ENCODE measurements around the gene SLC23A3. TPM values are rescaled to one million over a fixed set of nuclear protein-coding genes. Genes with fewer than 3 reads are reported as not detected.

Gene SLC23A3
- polyA plus RNA-seq, 1 donor (not counting 4 experiments of a cell fraction or from before 2014, with no cell fraction given), result 1.4 TPM

DNA sequence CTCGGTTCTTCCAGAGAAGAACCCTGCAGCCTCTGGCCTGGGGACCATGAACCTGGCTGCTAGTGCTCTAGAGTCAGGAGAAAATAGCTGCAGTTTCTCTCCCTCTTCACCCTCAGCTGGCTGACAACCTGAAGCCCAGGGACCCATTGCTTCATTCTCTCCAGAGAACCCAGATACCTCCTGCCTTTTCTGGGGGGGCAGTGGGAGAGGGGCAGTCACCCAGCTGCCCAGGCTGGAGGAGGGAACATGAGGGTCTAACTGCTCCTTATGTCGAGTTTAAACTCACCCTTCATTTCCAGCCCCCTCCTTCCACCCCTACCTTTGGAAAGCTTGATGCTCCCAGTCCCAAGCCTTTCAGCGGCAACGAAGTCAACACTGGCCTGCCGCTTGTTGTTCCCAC lies 29.1 kb upstream of the SLC23A3 start:
- no peak overlapping the region for H2AFZ ChIP-seq (ENCODE audit: control insufficient read depth, low read length)
- no peaks in the 10 kb centered on the region for H3K9me3 ChIP-seq (ENCODE audit: control insufficient read depth, low read depth, low read length)
- dilution Hi-C loops (cut with MboI; ENCODE audit: extremely low pct_ligation_motif_present, low sequenced_read_pairs), result no loop called here
- no peaks in the 10 kb centered on the region for H4K20me1 ChIP-seq (ENCODE audit: control insufficient read depth, extremely low read depth, insufficient read depth, low read length)
- H3K4me2 ChIP-seq (ENCODE audit: control insufficient read depth, extremely low read depth, insufficient read depth, low read depth, low read length), result no peak overlapping the region
- no peak for FAIRE-seq
- TF ChIP-seq, protein P1, sequence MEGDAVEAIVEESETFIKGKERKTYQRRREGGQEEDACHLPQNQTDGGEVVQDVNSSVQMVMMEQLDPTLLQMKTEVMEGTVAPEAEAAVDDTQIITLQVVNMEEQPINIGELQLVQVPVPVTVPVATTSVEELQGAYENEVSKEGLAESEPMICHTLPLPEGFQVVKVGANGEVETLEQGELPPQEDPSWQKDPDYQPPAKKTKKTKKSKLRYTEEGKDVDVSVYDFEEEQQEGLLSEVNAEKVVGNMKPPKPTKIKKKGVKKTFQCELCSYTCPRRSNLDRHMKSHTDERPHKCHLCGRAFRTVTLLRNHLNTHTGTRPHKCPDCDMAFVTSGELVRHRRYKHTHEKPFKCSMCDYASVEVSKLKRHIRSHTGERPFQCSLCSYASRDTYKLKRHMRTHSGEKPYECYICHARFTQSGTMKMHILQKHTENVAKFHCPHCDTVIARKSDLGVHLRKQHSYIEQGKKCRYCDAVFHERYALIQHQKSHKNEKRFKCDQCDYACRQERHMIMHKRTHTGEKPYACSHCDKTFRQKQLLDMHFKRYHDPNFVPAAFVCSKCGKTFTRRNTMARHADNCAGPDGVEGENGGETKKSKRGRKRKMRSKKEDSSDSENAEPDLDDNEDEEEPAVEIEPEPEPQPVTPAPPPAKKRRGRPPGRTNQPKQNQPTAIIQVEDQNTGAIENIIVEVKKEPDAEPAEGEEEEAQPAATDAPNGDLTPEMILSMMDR (optimal IDR thresholded peaks at IDR 0.05 in 1 of 3, IDR thresholded peaks at IDR 0.05 in 1 of 3, conservative IDR thresholded peaks at IDR 0.05 in 1 of 3; ENCODE audit: extremely low read depth in 1 of 3, insufficient read depth in 2 of 3, low read length in 3 of 3), result no peak
- TF ChIP-seq EZH2 (IDR thresholded peaks at IDR 0.05; ENCODE audit: low read length), result no peak
- no peaks in the 10 kb centered on the region for H3K79me2 ChIP-seq (ENCODE audit: control insufficient read depth, insufficient read depth, low read length)
- no peak overlapping the region for H3K27ac ChIP-seq (ENCODE audit: control insufficient read depth, insufficient read depth, low read length)
- no peaks in the 10 kb centered on the region for H3K27me3 ChIP-seq (ENCODE audit: control insufficient read depth, extremely low read depth, insufficient read depth, low read length)
- no peaks in the 10 kb centered on the region for H3K36me3 ChIP-seq (ENCODE audit: control insufficient read depth in 2 of 2, extremely low read depth in 1 of 2, insufficient read depth in 2 of 2, low read length in 2 of 2)
- no peaks in the 10 kb centered on the region for H3K4me1 ChIP-seq (ENCODE audit: control insufficient read depth, extremely low read depth, insufficient read depth, low read length)
- no peak overlapping the region for H3K4me3 ChIP-seq (ENCODE audit: control insufficient read depth in 2 of 3, extremely low read depth in 1 of 3, insufficient read depth in 2 of 3, low read depth in 1 of 3, low read length in 3 of 3)
- no peak for DNase-seq (ENCODE audit: low read depth, low spot score)
- H3K9me1 ChIP-seq (ENCODE audit: control insufficient read depth, extremely low read depth, insufficient read depth, low read length), result no peaks in the 10 kb centered on the region
- no peak overlapping the region for H3K9ac ChIP-seq (ENCODE audit: control insufficient read depth, extremely low read depth, insufficient read depth, low read length)

DNA sequence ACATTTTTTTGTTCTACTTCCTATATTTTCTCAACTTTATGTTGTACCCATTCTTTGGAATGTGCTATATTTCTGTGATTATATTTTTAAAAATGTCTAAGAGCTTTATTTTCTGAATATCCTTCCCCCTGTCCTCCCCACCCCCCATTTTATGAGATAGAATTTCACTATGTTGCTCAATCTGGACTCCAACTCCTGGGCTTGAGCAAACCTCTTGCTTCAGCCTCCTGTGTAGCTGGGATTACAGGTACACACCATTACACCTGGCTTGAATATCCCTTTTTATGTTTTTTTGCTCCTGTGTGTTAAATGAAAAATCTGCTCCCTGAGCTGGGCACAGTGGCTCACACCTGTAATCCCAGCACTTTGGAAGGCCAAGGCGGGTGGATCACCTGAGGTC lies 27.6 kb upstream of the SLC23A3 start:
- TF ChIP-seq, protein P1 (optimal IDR thresholded peaks at IDR 0.05 in 1 of 3, IDR thresholded peaks at IDR 0.05 in 1 of 3, conservative IDR thresholded peaks at IDR 0.05 in 1 of 3; ENCODE audit: extremely low read depth in 1 of 3, insufficient read depth in 2 of 3, low read length in 3 of 3), result no peak
- no peak for TF ChIP-seq EZH2 (IDR thresholded peaks at IDR 0.05; ENCODE audit: low read length)

More for the DNA sequence above, 27.6 kb upstream of the SLC23A3 start:
- Histone ChIP-seq H3K9me3 (ENCODE audit: control insufficient read depth, low read depth, low read length) (no peaks in the 10 kb centered on the region), H3K4me1 (ENCODE audit: control insufficient read depth, extremely low read depth, insufficient read depth, low read length) (no peaks in the 10 kb centered on the region), H3K79me2 (ENCODE audit: control insufficient read depth, insufficient read depth, low read length) (no peaks in the 10 kb centered on the region), H3K36me3 (ENCODE audit: control insufficient read depth in 2 of 2, extremely low read depth in 1 of 2, insufficient read depth in 2 of 2, low read length in 2 of 2) (no peaks in the 10 kb centered on the region), H3K27ac (ENCODE audit: control insufficient read depth, insufficient read depth, low read length) (no peak overlapping the region), H4K20me1 (ENCODE audit: control insufficient read depth, extremely low read depth, insufficient read depth, low read length) (no peaks in the 10 kb centered on the region), H3K9me1 (ENCODE audit: control insufficient read depth, extremely low read depth, insufficient read depth, low read length) (no peaks in the 10 kb centered on the region), H3K4me3 (ENCODE audit: control insufficient read depth in 2 of 3, extremely low read depth in 1 of 3, insufficient read depth in 2 of 3, low read depth in 1 of 3, low read length in 3 of 3) (no peak overlapping the region), H3K4me2 (ENCODE audit: control insufficient read depth, extremely low read depth, insufficient read depth, low read depth, low read length) (no peak overlapping the region), H3K27me3 (ENCODE audit: control insufficient read depth, extremely low read depth, insufficient read depth, low read length) (no peaks in the 10 kb centered on the region), H3K9ac (ENCODE audit: control insufficient read depth, extremely low read depth, insufficient read depth, low read length) (no peak overlapping the region), H2AFZ (ENCODE audit: control insufficient read depth, low read length) (no peak overlapping the region)
- FAIRE-seq (no peak), DNase-seq (ENCODE audit: low read depth, low spot score) (no peak)
- dilution Hi-C loops (cut with MboI; ENCODE audit: extremely low pct_ligation_motif_present, low sequenced_read_pairs), result no loop called here

All from keratinocyte (primary cell).